Measurements from ENCODE around the gene DOK3. TPM values are rescaled to one million over a fixed set of nuclear protein-coding genes. Genes with fewer than 3 reads are reported as not detected.

Gene DOK3
- total RNA-seq (2021; ENCODE audit: unreplicated experiment) (8.0 TPM), Bru-seq, nascent RNA (percentile 36 among the genes with signal in this experiment), BruChase-seq, experiment 1, labeled RNA remaining after a 6-hour chase (percentile 76 among the genes with signal in this experiment), BruChase-seq, experiment 2, labeled RNA remaining after a 2-hour chase (percentile 62 among the genes with signal in this experiment)
- 3.3 and 3.7 TPM in 2 replicates for polyA plus RNA-seq (2012)
- long read RNA-seq, partial matches to known transcripts = 0 of 2 reads
- long read RNA-seq, other reads (novel, unspliced or antisense) = 2 of 2 reads

DNA sequence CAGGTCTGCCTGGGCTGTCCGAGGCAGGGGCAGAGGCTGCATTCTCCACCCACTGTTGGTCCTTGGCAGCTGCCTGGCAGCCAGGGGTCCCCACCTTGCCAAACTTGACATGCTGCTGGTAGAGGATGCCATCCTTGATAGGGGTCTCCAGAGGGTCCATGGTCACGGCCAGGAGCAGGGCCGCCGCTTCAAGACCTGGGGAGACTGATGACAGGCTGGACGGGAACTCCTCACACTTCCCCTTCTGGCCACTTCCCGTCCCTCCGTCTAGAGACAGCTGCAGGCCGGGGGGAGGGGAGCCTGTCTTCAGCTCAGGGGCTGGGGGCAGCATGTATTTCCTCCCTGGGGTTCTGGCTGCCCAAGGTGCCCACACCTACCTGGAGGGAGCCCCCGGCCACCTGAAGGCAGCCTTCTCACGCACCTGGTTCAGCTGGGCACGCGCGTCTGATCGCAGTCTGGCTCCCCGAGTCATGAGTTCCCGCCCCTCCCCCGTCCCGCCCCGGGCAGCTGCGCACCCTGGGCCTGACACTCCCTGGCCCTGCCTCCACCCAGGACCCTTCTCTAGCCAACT, at the start of gene DOK3:
TSS of gene DOK3 (minus strand) at position 446 of the 571 bp plus-strand sequence. CDS start at position 160, 286 bp downstream.
- RAD21 ChIA-PET (ENCODE audit: low non-redundant PET in 1 of 2, low total read pairs in 2 of 2, uncharacterized antibody in 2 of 2, unreplicated experiment in 2 of 2) = no interaction called here
- peaks cover 4% of the 10 kb centered on the region; the same call in 1 of the 2 replicates for H3K79me2 ChIP-seq (ENCODE audit: insufficient read depth, low read length)
- no peak within 1 kb of the TSS for H3K4me3 ChIP-seq (replicated peaks in 1 of 2; ENCODE audit: low read depth in 1 of 2, low read length in 2 of 2)
- intact Hi-C loops (cut with micrococcal nuclease) = no loop called here
- H3K4me2 ChIP-seq (ENCODE audit: low read length) = no peak within 1 kb of the TSS
- DNase-seq (ENCODE audit: low read depth, low spot score) = no peak
- H3K9ac ChIP-seq (ENCODE audit: low read length) = no peak within 1 kb of the TSS
- TF ChIP-seq EZH2phosphoT487 (IDR thresholded peaks at IDR 0.05; ENCODE audit: borderline replicate concordance) (no peak), TCF7L2 (IDR thresholded peaks at IDR 0.05; ENCODE audit: borderline replicate concordance, extremely low read depth, insufficient read depth, insufficient read length) (no peak), ZFX (IDR thresholded peaks at IDR 0.05) (no peak), FOSL1 (IDR thresholded peaks at IDR 0.05; ENCODE audit: low read depth) (no peak), ZNF274 (IDR thresholded peaks at IDR 0.05; ENCODE audit: low read depth, low read length) (no peak), EGR1 (IDR thresholded peaks at IDR 0.05; ENCODE audit: low read depth) (no peak), ELF1 (IDR thresholded peaks at IDR 0.05; ENCODE audit: borderline replicate concordance, low read depth) (no peak), JUND (IDR thresholded peaks at IDR 0.05) (no peak), RAD21 (IDR thresholded peaks at IDR 0.05; ENCODE audit: low read depth) (no peak), POLR2A (IDR thresholded peaks at IDR 0.05; ENCODE audit: borderline replicate concordance, extremely low read depth, insufficient read depth, insufficient read length) (no peak), CEBPB (IDR thresholded peaks at IDR 0.05; ENCODE audit: low read depth) (no peak), ATF3 (IDR thresholded peaks at IDR 0.05) (no peak), YY1 (IDR thresholded peaks at IDR 0.05; ENCODE audit: extremely low read depth, insufficient replicate concordance, low read depth, low read length) (no peak)
- H3K36me3 ChIP-seq (ENCODE audit: control insufficient read depth in 1 of 2, insufficient read depth in 2 of 2, low read length in 2 of 2) = peaks cover 19 to 38% of the 10 kb centered on the region in 2 experiments; a peak in 3 of 4 replicates
- H3K9me3 ChIP-seq (ENCODE audit: control insufficient read depth in 1 of 2, insufficient read depth in 1 of 2, low read depth in 1 of 2, low read length in 2 of 2) = no peaks in the 10 kb centered on the region
- no peaks in the 10 kb centered on the region for H3K4me1 ChIP-seq (ENCODE audit: control insufficient read depth in 1 of 2, insufficient read depth in 2 of 2, low read length in 2 of 2)
- no peaks in the 10 kb centered on the region for H3K27me3 ChIP-seq (ENCODE audit: insufficient read depth, low read length)
- H2AFZ ChIP-seq (ENCODE audit: low read depth, low read length, poor library complexity, severe bottlenecking) = no peak within 1 kb of the TSS
- no TSS peak for BruUV-seq (replicated peaks)
- POLR2A ChIA-PET = no interaction called here
- H3K27ac ChIP-seq (ENCODE audit: low read depth, low read length) = no peak within 1 kb of the TSS
- no peaks in the 10 kb centered on the region for H4K20me1 ChIP-seq (ENCODE audit: insufficient read depth)
- CTCF ChIA-PET = interaction anchor here (0.9 kb wide), 1 partner anchor 12 kb away, joined by 3 read pairs; the partner anchor contains the start of gene PDLIM7
- no peaks in the 10 kb centered on the region for H3K9me2 ChIP-seq (ENCODE audit: insufficient read depth)
- no peak for ATAC-seq
